ENCODE measurements around the gene AIFM2.
"Not testable (repeated sequence)": the region's sequence is repeated elsewhere in the genome, so short reads cannot be mapped to it uniquely, and the experiment has no call there.

Gene AIFM2

DNA sequence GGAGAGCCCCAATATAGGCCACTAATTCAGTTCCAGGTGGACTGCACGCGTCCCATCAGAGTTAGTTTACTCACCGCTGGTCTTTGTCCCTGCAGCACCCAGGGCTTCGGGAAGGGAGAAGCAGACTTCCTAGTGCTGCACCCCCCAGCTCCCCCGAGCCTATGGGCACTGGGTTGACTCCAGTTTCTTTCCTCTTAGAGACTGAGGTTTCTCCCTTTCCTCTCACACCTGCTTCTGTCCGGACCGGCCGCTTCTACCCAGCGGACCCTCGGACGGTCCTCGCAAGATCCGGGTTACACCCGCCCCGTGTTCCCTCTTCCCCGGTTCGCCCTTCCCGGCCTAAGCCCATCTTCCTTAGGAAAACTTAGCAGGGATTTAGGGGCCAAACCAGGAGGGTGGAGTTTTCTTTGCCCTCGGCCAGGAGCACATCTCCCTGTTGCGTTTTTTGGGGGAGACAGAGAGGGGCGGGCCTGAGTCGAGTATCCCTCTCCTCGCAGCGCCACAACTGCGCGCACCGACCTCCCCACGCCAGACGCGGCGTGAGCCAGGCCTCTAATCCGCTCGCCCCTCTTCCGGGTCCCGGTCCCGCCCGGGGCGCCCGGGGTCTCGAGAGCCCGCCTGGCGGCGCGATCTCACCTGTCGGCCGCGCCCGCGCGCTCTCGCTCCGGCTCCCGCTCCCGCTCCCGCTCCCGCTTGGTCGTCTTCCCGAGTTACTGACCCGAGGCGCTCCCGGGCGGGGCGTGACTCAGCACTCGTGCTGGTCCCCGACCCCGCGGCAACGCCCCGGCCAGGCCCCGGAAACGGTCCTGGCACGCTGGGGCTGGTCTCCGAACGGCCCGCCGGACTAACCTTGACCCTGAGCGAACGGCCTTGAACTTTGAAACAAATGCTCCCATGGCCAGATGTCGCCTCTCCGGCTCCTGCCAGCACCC is at the start of gene AIFM2:
TSS of gene AIFM2 (minus strand) at position 728 of the 932 bp plus-strand sequence. CDS start 8,741 bp downstream, outside the sequence.
- peak; percentile 76 for DNase-seq

DNA sequence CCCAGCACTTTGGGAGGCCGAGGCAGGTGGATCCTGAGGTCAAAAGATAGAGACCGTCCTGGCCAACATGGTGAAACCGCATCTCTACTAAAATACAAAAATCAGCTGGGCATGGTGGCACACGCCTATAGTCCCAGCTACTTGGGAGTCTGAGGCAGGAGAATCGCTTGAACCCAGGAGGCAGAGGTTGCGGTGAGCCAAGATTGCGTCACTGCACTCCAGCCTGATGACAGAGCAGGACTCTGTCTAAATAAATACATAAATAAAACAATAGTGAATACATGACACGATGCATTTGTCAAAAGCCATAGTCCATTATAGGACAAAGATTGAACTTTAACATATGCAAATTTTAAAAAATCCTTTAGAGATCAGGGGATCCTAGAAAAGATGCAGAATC is 46.6 kb upstream of the AIFM2 start:
- DNase-seq = not testable (repeated sequence)

DNA sequence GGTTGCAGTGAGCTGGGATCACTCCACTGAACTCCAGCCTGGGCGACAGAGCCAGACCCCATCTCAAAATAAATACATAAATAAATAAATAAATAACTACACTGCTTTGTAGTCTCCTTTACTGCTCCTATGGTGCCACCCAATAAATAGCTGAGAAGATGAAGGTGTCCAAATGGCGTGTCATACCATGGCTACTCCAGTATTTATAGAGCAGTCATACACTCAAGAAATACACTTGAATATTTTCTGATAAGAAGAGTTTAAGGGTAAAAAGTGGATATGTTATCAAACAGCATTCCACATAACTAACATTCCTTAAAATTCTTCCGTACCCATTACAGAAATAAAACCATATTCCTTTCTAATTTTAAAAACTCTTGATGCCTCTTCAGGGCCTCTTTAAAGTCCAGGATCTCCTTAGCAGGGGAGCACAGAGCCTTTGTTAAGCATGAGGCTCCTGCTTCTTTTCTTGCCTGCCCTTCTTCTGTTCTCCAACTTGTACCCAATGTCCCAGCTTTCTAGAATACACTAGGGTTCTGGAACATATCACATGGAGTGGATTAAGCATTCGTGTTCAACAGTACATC is 45.6 kb upstream of the AIFM2 start:
- no peak for DNase-seq

DNA sequence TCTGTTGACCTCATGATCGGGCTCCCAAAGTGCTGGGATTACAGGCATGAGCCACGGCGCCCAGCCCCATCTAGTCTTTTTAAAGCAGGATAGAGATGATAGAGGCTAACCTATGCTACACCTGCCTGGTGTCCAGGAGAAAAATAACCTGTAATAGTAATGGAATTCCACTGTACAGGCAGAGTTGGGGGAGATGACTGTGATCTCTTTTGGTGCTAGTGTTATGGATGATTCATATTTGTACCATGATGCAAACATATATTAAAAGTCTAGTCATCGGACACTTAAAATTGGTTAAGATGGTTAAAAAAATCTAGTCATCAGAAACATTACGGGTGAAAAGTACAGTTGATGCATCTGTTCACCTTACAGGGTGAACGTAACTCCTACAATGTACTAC is 43.8 kb upstream of the AIFM2 start:
- DNase-seq = no peak

DNA sequence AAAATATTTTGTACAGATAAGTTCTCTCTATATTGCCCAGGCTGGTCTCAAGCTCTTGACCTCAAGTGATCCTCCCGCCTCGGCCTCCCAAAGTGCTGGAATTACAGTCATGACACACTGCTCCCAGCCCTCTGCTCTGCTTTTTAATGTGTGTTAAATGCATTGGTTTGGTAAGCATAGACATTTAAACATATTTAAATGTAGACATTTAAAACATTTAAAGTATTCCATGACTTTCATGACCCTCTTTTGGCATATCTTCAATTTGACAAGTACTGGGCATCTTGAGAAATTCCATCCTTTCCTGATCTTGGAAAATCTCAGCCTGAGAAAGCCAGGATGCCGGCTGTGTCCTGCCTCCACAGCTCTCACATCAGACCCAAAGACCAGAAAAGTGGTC is 42.9 kb upstream of the AIFM2 start:
- DNase-seq = no peak

DNA sequence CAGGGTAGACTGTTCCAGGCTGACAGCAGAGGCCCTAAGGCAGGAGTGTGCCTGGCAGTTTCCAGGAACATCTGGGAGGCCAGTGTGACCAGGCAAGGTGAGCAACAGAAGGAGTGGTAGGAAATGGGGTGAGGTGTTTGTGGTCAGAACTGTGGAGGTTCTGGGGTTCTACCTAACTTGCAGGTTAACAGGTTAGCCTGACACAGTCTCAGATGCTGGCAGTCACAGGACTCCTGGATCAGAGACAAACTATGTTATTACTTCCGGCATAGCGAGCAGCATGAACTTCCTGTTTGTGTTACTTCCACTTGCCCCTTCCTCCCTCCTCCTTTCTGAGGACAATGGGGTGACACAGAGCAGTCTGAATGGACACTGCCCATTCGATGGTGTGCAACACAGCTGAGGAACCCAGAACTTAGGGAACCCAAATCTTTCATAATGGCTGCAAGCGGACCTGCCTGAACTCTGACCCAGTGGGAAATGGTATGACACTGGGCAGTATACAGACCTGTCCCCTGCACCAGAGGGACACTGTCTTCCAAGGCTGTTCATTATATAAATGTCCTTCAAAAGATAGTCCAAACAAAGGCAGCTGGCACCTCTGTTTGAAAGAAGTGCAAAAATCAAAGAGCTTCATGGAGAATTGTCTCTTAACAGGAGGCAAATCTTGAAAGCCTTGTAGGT is 41.6 kb upstream of the AIFM2 start:
- peak; percentile 62 for DNase-seq

DNA sequence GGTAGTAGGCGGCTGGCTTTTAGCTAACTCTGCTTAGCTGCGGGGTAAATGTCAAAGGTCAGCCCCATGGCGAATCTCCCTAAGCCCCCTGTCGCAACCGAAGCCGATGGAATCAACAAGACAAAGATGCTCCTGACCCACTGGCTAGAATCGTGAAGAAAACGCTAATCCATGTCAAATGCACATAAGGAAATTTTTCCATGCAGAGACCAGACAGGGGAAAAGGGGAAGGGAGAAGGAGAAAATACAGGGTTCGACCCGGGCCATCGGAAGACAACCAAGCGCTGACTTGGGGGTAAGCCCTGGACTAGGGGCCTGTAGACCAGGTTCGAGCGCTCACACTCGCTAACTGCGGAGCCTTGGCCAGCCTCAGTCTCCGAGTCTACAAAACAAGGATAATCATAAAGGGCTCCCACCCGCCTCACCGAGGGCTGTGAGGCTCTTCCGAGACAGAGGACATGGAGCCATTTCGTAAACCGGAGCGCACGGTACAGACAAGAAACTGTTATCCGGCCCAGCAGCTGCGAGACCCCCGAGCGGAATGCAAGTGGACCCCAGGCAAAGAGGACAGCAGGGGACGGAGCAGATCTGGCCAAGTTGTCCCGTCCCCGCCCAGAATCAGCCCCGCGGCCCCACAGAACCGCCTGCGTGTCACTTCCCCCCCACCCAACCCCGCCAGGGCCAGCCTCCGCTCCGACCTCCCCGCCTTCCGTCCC is 37.2 kb upstream of the AIFM2 start:
- DNase-seq = peak; percentile 56

DNA sequence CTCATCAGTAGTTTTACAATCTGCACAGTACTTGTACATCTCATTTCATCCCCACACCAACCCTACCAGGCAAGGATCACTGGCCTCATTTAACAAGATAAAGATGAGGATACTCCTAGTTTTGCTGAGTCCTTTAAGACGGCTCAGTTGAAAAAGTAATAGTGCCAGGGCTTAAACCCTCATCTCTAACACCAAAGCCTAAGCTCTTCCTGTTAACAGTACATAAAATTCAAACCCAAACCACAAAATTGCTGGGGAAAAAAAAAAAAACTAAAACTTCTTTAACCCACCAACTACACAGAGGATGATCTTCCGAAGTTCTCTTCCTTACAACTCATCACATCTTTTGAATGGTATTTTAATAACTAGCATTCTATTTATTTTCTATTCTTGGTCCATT is 36.4 kb upstream of the AIFM2 start:
- DNase-seq = no peak

DNA sequence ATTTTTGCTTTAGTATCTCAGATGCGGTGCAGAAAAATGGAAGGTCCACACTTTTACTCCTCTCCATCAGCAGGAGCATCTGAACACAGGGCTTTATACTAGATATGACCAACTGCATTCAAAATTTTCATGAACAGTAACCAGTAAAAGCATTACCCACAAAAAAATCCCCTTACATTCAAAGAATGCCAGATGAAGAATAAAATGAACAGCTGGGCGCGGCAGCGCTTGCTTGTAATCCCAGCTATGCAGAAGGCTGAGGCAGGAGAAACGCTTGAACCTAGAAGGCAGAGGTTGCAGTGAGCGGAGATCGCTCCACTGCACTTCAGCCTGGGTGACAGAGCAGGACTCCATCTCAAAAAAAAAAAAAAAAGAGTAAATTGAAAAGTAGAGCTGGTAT is 34.6 kb upstream of the AIFM2 start:
- no peak for DNase-seq

DNA sequence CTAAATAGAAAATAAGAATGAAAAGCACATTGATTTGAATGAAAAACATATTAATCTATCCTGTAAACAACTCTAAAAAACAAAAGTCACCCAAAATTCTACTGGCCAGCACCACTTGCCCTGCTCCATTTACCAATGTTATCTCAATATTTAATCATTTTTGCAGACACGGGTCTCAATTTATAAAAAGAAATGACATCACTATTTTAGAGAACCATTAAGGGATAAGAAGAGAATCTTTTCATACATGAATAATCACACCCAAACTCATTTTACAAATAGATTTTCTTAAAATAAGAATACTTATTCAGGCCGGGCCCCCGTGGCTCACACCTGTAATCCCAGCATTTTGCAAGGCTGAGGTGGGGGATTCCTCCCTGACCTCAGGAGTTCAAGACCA is 33.8 kb upstream of the AIFM2 start:
- no peak for DNase-seq

DNA sequence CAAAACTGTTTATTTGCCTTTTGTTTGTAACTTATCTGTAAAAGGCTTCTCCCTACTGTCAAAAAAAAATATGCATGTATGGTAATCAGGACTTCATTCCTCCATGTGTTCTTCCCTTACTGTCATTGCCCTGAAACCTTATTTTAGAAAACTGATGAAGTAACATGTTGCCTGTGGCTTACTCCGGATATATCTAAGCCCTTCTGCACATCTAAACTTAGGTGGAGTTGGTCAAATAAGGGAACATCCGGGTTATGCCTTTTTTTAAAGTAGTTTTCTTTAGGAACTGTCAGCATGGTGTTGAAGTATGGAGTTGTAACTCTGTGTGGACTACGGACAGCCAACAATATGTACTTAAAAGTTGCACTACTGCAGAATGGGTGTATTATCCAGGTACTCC is 31.5 kb upstream of the AIFM2 start:
- no peak for DNase-seq

DNA sequence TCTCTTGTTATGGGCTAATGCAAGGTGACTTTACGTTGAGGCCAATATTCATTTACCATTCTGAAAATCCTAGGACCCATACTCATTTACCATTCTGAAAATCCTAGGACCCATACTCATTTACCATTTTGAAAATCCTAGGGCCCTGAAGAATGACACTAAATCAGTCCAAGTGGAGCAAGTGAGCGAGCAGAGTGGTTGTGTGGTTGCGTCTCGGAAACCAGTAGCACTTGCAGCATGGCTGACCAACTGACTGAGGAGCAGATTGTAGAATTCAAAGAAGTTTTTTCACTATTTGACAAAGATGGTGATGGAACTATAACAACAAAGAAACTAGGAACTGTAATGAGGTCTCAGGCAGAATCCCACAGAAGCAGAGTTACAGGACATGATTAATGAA is 30.8 kb upstream of the AIFM2 start:
- no peak for DNase-seq

DNA sequence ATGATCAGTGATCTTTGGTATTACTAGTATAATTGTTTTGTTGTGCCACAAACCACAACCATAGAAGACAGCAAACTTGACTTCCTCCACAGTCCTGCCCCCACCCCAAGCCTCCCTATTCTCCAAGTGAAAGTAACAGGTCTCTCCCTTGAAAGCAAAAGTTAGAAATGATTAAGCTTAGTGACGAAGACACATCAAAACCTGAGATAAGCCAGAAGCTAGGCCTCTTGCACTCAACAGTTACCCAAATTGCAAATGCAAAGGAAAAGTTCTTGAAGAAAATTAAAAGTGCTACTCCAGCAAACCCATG is 30.2 kb upstream of the AIFM2 start:
- DNase-seq = peak; percentile 66

DNA sequence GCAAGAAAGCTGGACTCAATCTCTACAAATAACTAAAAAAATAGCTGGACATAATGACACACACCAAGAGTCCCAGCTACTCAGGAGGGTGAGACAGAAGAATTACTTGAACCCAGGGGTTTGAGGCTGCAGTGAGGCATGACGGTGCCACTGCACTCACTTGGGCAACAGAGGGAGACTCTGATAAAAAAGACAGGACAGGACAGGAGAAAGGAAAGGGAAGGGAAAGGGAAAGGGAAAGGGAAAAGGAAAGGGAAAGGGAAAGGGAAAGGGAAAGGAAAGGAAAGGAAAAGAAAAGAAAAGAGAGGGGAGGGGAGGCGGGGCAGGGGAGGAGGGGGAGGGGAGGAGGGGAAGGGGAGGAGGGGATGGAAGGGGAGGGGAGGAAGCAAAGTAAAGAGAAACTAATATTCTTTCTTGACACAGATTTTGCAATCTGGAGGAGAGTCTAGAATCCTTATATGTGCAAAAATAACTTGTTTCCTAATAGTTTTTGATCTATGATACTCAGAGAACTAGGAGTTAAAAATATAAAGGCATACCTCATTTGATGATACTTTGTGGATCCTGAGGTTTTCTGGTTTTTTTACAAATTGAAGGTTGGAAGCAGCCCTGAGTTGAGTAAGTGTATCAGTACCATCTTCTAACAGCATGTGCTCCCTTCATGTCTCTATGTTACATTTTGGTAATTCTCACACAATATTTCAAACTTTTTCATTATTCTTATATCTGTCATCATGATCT is 29.7 kb upstream of the AIFM2 start:
- peak; percentile 76 for DNase-seq

DNA sequence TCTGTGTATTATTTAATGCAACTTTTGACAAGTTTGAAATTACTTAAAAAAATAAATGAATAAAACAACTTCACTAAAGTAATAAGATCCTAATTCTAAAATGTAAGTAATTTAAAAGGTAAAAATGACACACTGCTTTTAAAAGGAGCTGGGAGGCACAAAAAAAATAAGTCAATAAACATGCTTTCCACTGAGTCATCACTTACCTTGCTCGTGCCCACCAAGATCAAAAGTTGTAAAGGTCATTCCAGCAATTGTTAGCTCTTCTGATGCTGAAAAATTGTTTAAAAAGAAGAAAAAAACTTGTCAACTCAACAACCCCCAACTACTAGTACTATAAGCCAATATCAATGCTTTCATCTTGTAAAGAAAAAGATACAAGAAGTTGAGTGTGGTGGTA is 28.2 kb upstream of the AIFM2 start:
- DNase-seq = no peak

DNA sequence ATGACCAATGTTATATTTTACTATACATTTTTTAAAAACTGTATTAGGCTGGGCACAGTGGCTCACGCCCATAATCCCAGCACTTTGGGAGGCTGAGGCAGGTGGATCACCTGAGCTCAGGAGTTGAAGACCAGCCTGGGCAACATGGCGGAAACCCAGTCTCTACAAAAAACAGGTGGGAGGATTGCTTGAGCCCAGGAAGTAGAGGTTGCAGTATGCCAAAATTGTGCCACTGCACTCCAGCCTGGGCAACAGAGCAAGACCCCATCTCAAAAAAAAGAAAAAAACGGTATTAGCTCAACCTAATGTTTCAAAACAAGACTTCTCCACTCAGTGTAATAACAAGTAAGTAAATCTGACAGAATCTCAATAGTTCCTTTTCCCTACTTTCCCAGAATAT is 26.7 kb upstream of the AIFM2 start:
- not testable (repeated sequence) for DNase-seq

DNA sequence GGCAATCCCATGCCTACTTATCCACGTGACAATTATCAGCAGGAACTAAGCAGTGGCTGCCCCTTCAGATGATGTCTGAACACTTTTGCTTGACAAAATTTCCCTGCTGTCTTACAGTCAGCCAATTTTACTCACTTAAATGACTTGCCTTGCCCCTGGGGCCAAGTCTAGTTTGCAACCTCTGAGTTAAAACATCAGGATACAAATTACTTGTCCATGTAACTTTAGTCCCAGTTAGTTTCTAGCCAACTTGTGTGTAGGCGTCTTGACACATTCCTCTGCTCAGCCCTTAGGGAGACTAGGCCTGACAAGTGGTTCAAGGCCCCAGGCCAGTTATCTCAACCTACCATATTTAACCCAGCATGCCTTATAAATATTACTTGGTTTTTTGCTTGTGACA is 25.5 kb upstream of the AIFM2 start:
- no peak for DNase-seq

DNA sequence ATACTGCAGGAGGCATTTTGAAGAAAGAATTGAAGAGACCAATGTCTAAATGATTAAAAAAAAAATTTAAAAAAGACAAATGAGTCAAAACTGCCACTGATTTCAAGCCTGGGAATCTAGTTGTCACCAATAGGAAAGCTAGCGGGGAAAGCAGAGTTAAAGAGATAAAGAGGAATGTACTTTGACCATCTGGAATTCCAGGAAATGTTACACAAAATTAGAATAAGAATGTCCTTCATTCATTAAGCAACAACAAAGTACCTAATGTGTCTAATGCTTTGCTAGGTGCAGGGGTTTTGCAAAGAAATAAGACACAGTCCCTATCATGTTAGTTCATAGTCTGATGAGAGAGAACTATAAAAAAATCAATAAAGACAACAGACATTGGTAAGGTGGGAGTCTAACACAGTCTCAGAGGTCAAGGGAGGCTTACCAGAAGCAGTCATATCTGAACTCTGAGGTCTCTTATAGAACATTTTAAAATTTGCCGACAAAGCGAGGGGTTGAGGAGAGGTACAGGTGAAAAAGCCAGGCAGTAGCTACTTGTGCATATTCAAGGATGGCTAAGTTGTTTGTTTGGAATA is 22.7 kb upstream of the AIFM2 start:
- DNase-seq = no peak

DNA sequence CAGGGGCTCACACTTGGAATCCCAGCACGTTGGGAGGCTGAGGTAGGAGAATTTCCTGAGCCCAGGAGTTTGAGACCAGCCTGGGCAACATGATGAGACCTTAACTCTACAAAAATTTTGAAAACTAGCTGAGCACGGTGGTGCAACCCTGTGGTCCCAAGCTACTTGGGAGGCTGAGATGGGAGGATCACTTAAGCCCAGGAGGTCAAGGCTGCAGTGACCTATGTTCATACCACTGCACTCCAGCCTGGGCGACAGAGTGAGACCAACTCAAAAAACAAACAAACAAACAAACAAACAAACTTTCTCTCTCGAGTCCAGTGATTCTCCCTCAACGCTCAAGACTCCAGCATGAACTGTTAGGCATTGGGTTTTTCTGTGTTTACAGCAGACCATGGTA is 15.9 kb upstream of the AIFM2 start:
- no peak for DNase-seq

DNA sequence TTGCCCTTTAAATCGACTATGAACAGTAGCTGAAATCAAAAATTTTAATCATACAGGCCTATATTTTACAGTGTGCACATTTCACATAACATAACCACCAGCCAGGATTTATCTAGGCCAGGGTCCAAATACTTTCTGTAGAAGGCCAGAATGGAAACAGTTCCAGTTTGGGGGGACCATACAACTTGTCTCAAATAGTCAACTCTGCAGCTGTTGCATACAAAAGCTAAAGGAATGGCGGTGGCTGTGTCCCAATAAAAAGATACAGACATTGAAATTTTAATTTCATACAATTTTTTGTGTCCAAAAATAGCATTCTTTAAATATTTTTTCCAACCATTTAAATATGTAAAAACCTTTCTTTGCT is 14.6 kb upstream of the AIFM2 start:
- no peak for DNase-seq

DNA sequence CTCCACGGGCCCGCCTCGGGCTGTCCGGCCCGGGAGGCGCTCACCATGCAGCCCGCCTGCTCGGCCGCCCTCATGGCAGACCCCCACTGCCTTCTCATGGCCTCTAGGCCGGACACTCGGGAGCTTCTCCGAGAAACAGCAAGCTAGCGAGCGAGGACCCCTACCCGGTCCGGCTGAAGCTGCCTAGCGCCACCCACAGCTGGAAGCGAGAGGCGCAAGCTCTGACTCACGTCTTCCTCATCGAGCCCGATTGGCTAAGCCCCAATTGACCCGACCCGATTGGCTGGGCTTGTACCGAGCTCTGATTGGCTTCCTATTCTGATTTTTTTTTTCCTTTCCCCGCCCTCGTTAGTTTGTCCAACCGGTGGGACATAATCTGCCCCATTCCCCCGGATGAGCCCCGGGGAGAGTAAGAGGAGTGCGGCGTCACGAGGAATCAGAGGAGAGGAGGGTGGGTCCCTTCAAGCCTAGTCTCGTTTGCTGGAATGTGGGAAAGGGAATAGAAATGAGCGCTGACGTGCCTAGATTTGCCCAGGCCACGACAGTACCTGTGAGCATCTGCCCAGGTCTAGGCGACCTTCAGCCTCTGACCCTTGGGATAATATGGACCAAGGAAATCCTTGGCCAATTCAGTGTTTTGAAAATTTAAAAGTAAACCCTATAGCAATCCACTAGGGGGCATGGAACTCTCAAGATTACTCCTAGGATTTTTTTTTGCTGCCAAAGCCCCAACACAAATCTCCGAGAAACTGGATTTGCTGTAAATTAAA is 14.0 kb upstream of the AIFM2 start, which contains the start of gene TYSND1:
TSS of gene TYSND1 (minus strand) at position 212 of the 770 bp plus-strand sequence. CDS start at position 98, 114 bp downstream.
- DNase-seq = peak; percentile 96
